NCI-H1105 (cell line): Measurements from ENCODE around the gene HOXD10.

ENCODE experiments used
- DNase-seq: peaks from one replicate; lab custom pipeline; 2025; lab: John Stamatoyannopoulos, UW

Gene HOXD10

GRCh38 chr2:176151442-176152287 is 35.1 kb downstream of the HOXD10 start, which contains the start of gene HOXD4:
Gene HOXD4, plus strand, starts transcription at chr2:176151550. Its CDS starts 84 bp downstream, at chr2:176151634.
- no peak for DNase-seq

- no peak for DNase-seq
Observed at GRCh38 chr2:176152350-176153181, 36.0 kb downstream of the HOXD10 start.

- no peak for DNase-seq
Observed at GRCh38 chr2:176154576-176155252, 38.1 kb downstream of the HOXD10 start.

DNA sequence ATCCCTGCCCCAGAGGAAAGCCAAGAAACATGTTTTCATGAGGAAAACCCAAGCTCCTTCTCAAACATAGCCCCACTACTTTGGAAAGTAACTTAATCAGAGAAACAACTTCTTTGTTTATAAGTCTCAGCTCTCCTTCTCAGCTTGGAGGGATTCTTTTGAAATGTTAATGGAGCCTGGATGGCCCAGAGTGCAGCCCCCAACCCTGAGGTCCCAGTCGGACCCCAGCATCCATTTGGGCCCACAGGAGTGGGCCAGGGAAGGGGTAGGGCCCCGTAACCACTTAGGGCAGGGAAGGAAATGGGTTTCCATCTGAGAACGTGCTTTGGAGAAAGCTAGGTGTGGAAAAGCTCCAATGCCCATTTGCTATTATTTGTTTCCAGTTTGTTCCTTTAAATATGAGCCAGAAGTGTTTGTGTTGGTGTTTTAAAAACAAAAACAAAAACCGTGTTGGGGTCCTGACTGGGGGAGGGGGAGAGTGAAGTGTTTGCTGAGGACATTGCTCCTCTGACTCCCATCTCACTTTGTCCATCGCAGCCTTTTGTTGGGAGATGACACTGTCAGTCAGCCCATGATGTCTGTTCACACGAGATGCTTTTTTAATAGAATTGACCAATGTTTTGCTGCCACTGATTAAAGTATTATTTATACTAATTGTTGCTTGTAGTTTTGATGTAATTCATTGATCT is 38.9 kb downstream of the HOXD10 start:
- no peak for DNase-seq

DNA sequence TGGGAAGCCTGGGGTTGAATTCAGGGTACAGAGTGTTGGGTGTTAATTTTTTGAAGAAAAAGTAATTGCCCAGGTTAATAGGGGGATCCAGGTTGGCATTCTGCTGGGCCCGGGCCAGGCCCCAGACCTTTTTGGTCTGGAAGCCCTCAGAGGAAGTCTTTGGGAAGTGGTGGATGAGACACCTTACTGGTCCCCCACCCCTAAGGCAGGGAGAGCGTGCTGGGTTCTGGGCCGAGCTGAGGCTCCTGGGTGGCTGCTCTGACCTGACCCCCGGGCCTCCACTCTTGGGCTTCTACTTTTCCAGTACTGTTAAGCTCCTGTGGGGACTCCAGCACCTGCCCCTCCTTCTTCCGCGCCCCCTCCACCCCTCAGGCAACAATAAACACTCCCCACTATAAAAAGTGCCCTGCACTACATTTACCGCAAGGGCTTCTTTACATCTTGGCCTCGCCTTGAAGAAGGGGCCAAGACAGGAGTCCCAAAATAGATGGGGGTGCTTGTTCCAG is 39.8 kb downstream of the HOXD10 start:
- DNase-seq = no peak

DNA sequence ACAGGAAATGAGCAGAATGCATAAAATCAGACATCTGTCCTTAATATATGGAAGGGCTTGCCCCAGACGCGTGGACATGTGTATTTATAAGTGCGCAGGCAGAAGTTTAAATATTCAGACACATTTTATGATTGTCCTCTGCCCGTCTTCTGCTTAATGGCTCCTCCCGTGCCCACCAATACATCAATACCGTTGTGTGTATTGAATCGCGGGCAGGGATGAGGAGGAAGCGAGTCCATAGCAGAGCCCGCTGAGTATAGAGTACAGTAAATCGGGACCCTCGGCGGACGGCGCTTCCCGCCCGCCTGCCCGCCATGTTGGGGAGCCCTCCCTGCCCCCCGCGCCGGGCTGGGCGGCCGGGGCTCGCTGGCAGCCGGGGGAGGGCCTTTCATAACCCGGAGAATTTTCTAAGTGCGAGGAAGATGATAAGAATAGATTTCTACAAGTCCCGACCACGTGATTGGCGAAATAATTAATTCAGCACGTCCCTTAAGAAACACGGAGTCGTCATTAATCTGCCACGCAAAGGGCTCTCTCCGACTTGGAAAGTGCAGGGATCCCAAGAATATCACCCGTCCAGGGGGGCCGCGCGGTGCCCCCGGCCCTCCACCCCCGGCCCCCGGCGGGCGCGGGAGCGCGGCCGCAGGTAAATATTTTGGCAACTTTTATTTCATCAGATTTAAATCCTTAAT is 40.4 kb downstream of the HOXD10 start, which contains the start of gene HOXD3:
TSS of gene HOXD3 (plus strand) at position 501 of the 692 bp plus-strand sequence. CDS start 11,808 bp downstream, outside the sequence.
- DNase-seq = peak; percentile 23

DNA sequence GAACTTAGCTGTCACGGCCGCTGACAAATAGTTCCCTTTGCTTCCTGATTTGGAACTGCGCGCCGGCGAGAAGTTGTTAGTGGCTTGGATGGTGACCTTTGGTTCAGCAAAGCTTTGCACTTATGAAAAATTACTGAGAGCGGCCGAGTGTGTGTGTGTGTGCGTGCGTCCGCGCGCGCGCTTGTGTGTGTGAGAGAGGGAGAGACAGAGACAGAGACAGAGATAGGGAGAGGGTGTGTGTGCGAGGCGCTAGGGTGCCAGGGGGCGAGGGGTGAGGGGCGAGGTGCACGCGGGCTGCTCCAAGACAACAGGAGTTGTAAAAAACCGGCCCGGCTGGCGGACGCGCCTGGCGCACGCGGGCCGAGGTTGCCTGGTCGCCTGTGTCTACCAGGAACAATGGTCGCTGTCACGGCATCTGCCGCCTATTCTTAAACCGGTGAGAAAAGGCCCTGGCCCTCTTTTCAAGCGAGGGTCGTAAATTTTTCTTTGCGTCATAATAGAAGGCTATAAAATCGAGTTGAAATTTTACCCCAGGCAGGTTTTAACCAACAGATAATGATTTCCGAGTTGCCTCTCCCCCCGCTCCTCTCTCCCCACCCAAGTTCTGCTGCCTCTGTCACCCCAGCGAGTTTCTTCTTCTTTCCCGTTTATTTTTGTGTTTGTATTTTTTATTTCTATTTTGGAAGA is 41.1 kb downstream of the HOXD10 start:
- peak; percentile 75 for DNase-seq

DNA sequence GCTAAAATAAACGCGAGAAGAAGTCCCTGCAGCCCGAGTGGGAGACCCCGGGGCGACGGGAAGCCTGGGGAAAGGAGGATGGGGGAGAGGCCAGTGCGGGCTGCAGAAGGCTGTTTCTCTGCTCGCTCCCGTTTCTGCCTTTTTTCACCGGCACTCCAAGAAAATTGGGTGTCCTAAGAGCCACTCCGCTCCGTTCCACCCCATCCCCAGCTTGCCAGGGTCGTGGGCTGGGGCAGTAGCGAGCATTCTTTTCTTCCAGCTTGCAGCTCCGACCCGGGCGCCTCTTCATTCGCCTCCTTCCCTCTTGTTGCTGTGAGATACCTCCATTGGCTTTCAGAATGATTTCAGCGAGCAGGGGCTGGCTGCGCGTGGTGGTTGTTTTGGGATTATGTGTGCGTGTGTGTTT is 41.6 kb downstream of the HOXD10 start:
- peak; percentile 49 for DNase-seq

DNA sequence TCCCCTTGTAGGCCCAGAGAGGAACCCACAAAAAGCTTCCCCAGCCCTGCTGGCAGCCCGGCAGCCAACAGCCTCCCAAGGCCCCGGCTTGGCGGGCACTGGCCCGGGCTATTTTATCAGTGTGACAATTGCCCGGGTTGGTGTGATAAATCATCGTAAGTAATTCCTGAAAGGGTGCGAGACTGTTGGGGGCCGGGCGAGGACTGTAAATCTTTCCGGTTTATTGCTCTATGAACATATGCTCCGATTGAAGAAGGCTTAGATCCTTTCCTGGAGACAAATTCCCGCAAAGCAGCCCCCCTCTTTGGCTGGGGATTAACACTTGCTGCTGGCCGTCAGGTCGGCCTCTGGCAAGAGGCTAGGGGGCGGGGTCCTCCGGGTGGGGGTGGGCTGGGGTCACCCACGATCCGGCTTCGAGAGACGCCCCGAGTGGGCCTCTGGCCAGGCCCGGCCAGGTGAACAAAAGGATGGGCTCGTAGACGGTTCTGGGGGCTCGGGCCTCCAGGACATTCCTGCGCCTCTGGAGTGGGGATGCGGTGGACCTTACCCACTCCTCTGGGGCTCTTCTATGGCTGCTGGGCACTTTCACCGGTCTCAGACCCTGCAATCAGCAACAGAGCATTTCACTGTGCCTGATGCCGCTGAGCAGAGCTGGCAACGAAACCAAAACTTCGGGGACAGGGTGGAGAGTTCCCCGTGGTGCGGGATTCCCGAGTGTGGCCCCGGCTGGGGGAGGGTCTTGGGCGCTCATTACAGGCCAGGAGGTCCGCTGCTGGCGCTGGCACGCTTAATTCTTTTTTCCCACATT is 42.5 kb downstream of the HOXD10 start:
- DNase-seq = no peak

GRCh38 chr2:176159663-176160250 is 43.2 kb downstream of the HOXD10 start:
- no peak for DNase-seq

- DNase-seq = no peak
Observed at GRCh38 chr2:176160251-176160985, 43.8 kb downstream of the HOXD10 start.

- DNase-seq = no peak
Observed at GRCh38 chr2:176160986-176161824, 44.6 kb downstream of the HOXD10 start.

- no peak for DNase-seq
Observed at GRCh38 chr2:176161825-176162626, 45.4 kb downstream of the HOXD10 start.

- DNase-seq = no peak
Observed at GRCh38 chr2:176162911-176163671, 46.5 kb downstream of the HOXD10 start.

GRCh38 chr2:176163672-176164056 is 47.1 kb downstream of the HOXD10 start:
- no peak for DNase-seq

- no peak for DNase-seq
Observed at GRCh38 chr2:176164201-176164600, 47.6 kb downstream of the HOXD10 start.
